Neuronal stem cell (in vitro differentiated cells): ENCODE data around the gene KPNB1.

Source experiments
- DNase-seq: peaks from one replicate; pipeline ENCODE4 v3.0.0-alpha.2; 2013; ENCODE audit warnings: low spot score
- H2AFZ ChIP-seq: one replicate; pipeline ENCODE4 v1.6.1; 2013; ENCODE audit warnings: mild to moderate bottlenecking, low read length, inconsistent platforms
- H2AK5ac ChIP-seq: 2 replicates; pipeline ENCODE4 v1.6.1; 2013; ENCODE audit warnings: low read depth, mild to moderate bottlenecking, inconsistent platforms, low read length, moderate library complexity, mixed read lengths
- H2BK120ac ChIP-seq: 2 replicates; pipeline ENCODE4 v1.6.1; 2013; ENCODE audit warnings: low read depth, mild to moderate bottlenecking, inconsistent platforms, low read length, moderate library complexity, mixed read lengths
- H2BK12ac ChIP-seq: one replicate; pipeline ENCODE4 v1.6.1; 2013; ENCODE audit warnings: low read length, inconsistent platforms
- H2BK15ac ChIP-seq: 2 replicates; pipeline ENCODE4 v1.6.1; 2013; ENCODE audit warnings: mild to moderate bottlenecking, low read length, inconsistent platforms, mixed read lengths
- H2BK5ac ChIP-seq: one replicate; pipeline ENCODE4 v1.6.1; 2013; ENCODE audit warnings: inconsistent platforms, mild to moderate bottlenecking, low read length, moderate library complexity
- H3K14ac ChIP-seq: one replicate; pipeline ENCODE4 v1.6.1; 2013; ENCODE audit warnings: low read length, inconsistent platforms
- H3K18ac ChIP-seq: 2 replicates; pipeline ENCODE4 v1.6.1; 2013; ENCODE audit warnings: low read length, inconsistent platforms
- H3K23ac ChIP-seq: 2 replicates; pipeline ENCODE4 v1.6.1; 2013; ENCODE audit warnings: low read depth, mild to moderate bottlenecking, mixed read lengths, low read length, inconsistent platforms; ENCODE audit not compliant: poor library complexity
- H3K27ac ChIP-seq: replicated peaks from 3 replicates; pipeline ENCODE4 v1.5.1; 2013; ENCODE audit warnings: low read length, inconsistent platforms
- H3K27me3 ChIP-seq, 3 experiments: 2 replicates each; pipeline ENCODE4 v1.6.1; 2013; ENCODE audit warnings: low read length in 3 of 3, mild to moderate bottlenecking in 2 of 3, inconsistent platforms in 1 of 3, low read depth in 1 of 3, mixed read lengths in 1 of 3, moderate library complexity in 1 of 3; ENCODE audit not compliant: control insufficient read depth in 3 of 3, insufficient read depth in 3 of 3
- H3K36me3 ChIP-seq, 2 donors: replicated peaks in 1 of 2; 2 replicates each; pipeline ENCODE4 v1.6.1; 2013; ENCODE audit warnings: low read length in 2 of 2; ENCODE audit not compliant: control insufficient read depth in 2 of 2, insufficient read depth in 2 of 2
- H3K4ac ChIP-seq: 2 replicates; pipeline ENCODE4 v1.6.1; 2013; ENCODE audit warnings: inconsistent platforms, mild to moderate bottlenecking, low read length, moderate library complexity
- H3K4me1 ChIP-seq, 2 donors: 1 replicate in 1 of 2; 2 replicates in 1 of 2; pipeline ENCODE4 v1.6.1; 2013; ENCODE audit warnings: low read length in 2 of 2, low read depth in 1 of 2; ENCODE audit not compliant: control insufficient read depth in 2 of 2, insufficient read depth in 1 of 2
- H3K4me2 ChIP-seq: one replicate; pipeline ENCODE4 v1.6.1; 2013; ENCODE audit warnings: mild to moderate bottlenecking, low read length, inconsistent platforms; ENCODE audit not compliant: insufficient read depth, poor library complexity, severe bottlenecking
- H3K4me3 ChIP-seq, 2 donors: 2 replicates each; pipeline ENCODE4 v1.5.1; 2013; ENCODE audit warnings: low read length in 2 of 2, mild to moderate bottlenecking in 2 of 2, inconsistent platforms in 1 of 2, moderate library complexity in 1 of 2
- H3K79me1 ChIP-seq: one replicate; pipeline ENCODE4 v1.6.1; 2013; ENCODE audit warnings: low read depth, mild to moderate bottlenecking, inconsistent platforms, low read length, moderate library complexity
- H3K9ac ChIP-seq: one replicate; pipeline ENCODE4 v1.6.1; 2013; ENCODE audit warnings: mild to moderate bottlenecking, low read depth, low read length, inconsistent platforms; ENCODE audit not compliant: poor library complexity
- H3K9me3 ChIP-seq, 2 donors: replicated peaks in 1 of 2; 2 replicates each; pipeline versions ENCODE3 to v1.6.1; 2013; ENCODE audit warnings: low read length in 2 of 2, mild to moderate bottlenecking in 2 of 2, inconsistent platforms in 1 of 2, low read depth in 1 of 2, mixed read lengths in 1 of 2, moderate library complexity in 1 of 2; ENCODE audit not compliant: control insufficient read depth in 2 of 2, insufficient read depth in 1 of 2
- H4K8ac ChIP-seq: one replicate; pipeline ENCODE4 v1.6.1; 2013; ENCODE audit warnings: low read depth, mild to moderate bottlenecking, inconsistent platforms, low read length, moderate library complexity
- H4K91ac ChIP-seq: one replicate; pipeline ENCODE4 v1.6.1; 2013; ENCODE audit warnings: low read length, low read depth, mild to moderate bottlenecking, inconsistent platforms; ENCODE audit not compliant: poor library complexity
- WGBS, 2 donors: extraction: QIAGEN DNeasy Blood & Tissue Kit; methylation state at CpG; one replicate each; pipeline ENCODE4 v1.1.7; 2013; ENCODE audit warnings: missing lambda C conversion rate in 2 of 2, mixed read lengths in 1 of 2; ENCODE audit not compliant: insufficient read length in 2 of 2, insufficient replicate concordance in 1 of 2; ENCODE audit errors: extremely low coverage in 2 of 2; 5-methylcytosine and 5-hydroxymethylcytosine counted together

Gene KPNB1

GRCh38 chr17:47730681-47731080 lies 81.0 kb downstream of the KPNB1 start:
- Histone ChIP-seq H2AK5ac (no peak overlapping the region), H2AFZ (no peak overlapping the region), H3K9ac (no peak overlapping the region), H3K9me3 (no peaks in the 10 kb centered on the region), H3K4me2 (no peak overlapping the region), H3K18ac (no peak overlapping the region), H3K27ac (no peak overlapping the region), H4K91ac (no peak overlapping the region), H3K14ac (no peak overlapping the region), H3K4me3 (no peak overlapping the region), H3K4ac (no peak overlapping the region), H4K8ac (no peak overlapping the region), H2BK12ac (no peak overlapping the region), H3K36me3 (no peaks in the 10 kb centered on the region), H3K27me3 (peaks cover 11 to 97% (median 37%) of the 10 kb centered on the region in 3 experiments), H3K4me1 (peaks cover 3 to 4% of the 10 kb centered on the region in 2 donors), H3K23ac (no peak overlapping the region), H2BK120ac (no peak overlapping the region), H2BK5ac (no peak overlapping the region), H3K79me1 (no peaks in the 10 kb centered on the region), H2BK15ac (no peak overlapping the region)
- DNase-seq = no peak
- no CpG with 5 or more reads among the region's 4 CpGs for WGBS, 2 donors

DNA sequence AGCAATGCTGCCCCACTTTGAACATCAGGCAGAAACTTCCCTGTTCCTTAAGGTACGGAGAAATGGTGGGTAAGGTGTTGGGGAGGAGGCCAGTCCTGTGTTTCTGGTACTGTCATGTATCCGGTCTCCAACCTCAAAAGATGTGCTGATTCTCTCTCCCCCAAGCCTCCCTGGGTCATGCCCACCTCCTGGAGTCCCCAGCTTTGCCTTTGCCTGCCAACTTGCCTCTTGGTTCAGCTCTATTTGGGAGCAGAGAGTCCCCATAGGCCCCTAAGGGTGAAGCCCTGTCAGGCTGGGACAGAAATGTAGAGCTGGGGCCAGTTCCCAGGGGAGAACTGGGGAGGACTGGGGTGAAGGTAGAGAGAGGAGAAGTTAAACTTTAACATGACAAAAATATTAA lies 81.7 kb downstream of the KPNB1 start:
- Histone ChIP-seq H3K36me3 (no peaks in the 10 kb centered on the region), H4K91ac (no peak overlapping the region), H3K4me3 (no peak overlapping the region), H3K4me2 (no peak overlapping the region), H2AFZ (no peak overlapping the region), H2BK5ac (no peak overlapping the region), H2BK120ac (no peak overlapping the region), H3K23ac (no peak overlapping the region), H3K9ac (no peak overlapping the region), H3K27me3 (peaks cover 11 to 97% (median 41%) of the 10 kb centered on the region in 3 experiments), H3K18ac (no peak overlapping the region), H2AK5ac (no peak overlapping the region), H4K8ac (no peak overlapping the region), H2BK12ac (no peak overlapping the region), H3K4me1 (peaks cover 3 to 4% of the 10 kb centered on the region in 2 donors), H3K27ac (no peak overlapping the region), H3K9me3 (no peaks in the 10 kb centered on the region), H3K79me1 (no peaks in the 10 kb centered on the region), H3K14ac (peak overlapping the region; percentile 21), H3K4ac (no peak overlapping the region), H2BK15ac (no peak overlapping the region)
- DNase-seq = no peak
- WGBS, 2 donors = no CpG with 5 or more reads among the region's 2 CpGs

DNA sequence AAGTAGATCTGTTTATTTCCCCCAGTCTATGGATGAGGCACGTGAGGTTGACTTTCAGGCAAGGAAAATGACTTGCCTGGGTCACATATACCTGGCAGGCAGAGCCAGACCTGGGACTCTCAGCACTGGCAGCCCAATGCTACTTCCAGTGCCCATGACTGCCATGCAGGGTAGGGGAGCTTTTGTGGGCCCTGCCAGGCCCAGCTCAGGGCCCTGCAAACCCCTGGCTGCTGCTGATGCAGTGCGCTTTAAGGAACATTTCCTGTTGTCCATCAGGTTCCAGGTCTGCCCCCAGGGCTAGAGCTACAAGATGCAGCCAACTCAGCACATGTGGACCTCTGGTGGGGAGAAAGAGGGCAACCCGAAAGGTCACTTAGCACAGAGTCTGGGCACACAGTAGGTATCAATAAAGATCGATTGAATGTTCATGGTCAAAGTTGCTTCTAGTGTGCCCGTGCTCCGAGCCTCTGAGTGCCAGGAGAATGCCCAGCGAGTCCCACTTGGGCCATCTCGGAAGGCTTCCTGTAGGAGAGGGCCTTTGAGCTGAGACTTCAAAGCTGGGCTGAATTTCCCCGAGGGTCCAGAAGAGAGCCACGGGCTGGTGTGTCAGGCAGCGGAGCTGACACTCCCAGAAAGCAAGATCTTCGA lies 82.8 kb downstream of the KPNB1 start:
- H3K27me3 ChIP-seq = peaks cover 11 to 97% (median 44%) of the 10 kb centered on the region in 3 experiments

GRCh38 chr17:47733047-47733673 lies 83.4 kb downstream of the KPNB1 start, which contains the start of gene TBX21:
TBX21 (plus strand) TSS chr17:47733236; CDS start chr17:47733455, 219 bp downstream.
- Histone ChIP-seq H3K23ac (peak within 1 kb of the TSS; percentile 75), H3K4me3 (peak within 1 kb of the TSS in 1 of 2 donors; percentile 80), H3K9me3 (no peaks in the 10 kb centered on the region), H3K4me1 (peaks cover 3 to 4% of the 10 kb centered on the region in 2 donors), H3K27ac (no peak within 1 kb of the TSS), H3K4ac (no peak within 1 kb of the TSS), H3K4me2 (peak within 1 kb of the TSS; percentile 73), H4K91ac (no peak within 1 kb of the TSS), H3K9ac (peak within 1 kb of the TSS; percentile 53), H2BK120ac (no peak within 1 kb of the TSS), H3K14ac (peak within 1 kb of the TSS; percentile 27), H3K36me3 (no peaks in the 10 kb centered on the region), H2AFZ (peak within 1 kb of the TSS; percentile 86), H2AK5ac (peak within 1 kb of the TSS; percentile 40), H3K27me3 (peaks cover 11 to 90% (median 44%) of the 10 kb centered on the region in 3 experiments), H3K79me1 (no peaks in the 10 kb centered on the region), H2BK15ac (no peak within 1 kb of the TSS), H2BK5ac (no peak within 1 kb of the TSS), H4K8ac (no peak within 1 kb of the TSS), H3K18ac (peak within 1 kb of the TSS; percentile 35), H2BK12ac (peak within 1 kb of the TSS; percentile 26)
- no CpG with 5 or more reads among the region's 73 CpGs for WGBS, 2 donors
- peak; percentile 76 for DNase-seq

More for the DNA sequence above, 82.8 kb downstream of the KPNB1 start:
- Histone ChIP-seq H3K9me3 (no peaks in the 10 kb centered on the region), H2AK5ac (peak overlapping the region; percentile 40), H3K23ac (peak overlapping the region; percentile 70), H4K91ac (no peak overlapping the region), H3K79me1 (no peaks in the 10 kb centered on the region), H4K8ac (no peak overlapping the region), H3K14ac (no peak overlapping the region), H3K4ac (no peak overlapping the region), H3K18ac (no peak overlapping the region), H3K4me1 (peaks cover 3 to 4% of the 10 kb centered on the region in 2 donors), H2AFZ (peak overlapping the region; percentile 86), H3K27ac (no peak overlapping the region), H2BK12ac (peak overlapping the region; percentile 26), H2BK5ac (no peak overlapping the region), H3K36me3 (no peaks in the 10 kb centered on the region), H3K4me3 (no peak overlapping the region), H2BK120ac (no peak overlapping the region), H3K4me2 (peak overlapping the region; percentile 73), H3K9ac (no peak overlapping the region), H2BK15ac (no peak overlapping the region)
- WGBS, 2 donors = no CpG with 5 or more reads among the region's 12 CpGs
- no peak for DNase-seq
